ENCODE measurements around the gene KLHL25. TPM values are rescaled to one million over a fixed set of nuclear protein-coding genes. Genes with fewer than 3 reads are reported as not detected.

The KLHL25 gene
- total RNA-seq, 2 experiments from 2014 or later, result 4.3 to 4.4 TPM

GRCh38 chr15:85759376-85759775 is 35.3 kb downstream of the KLHL25 start:
- ChIA-PET POLR2A (no interaction called here), CTCF (interaction anchor here (0.8 kb wide), 1 partner anchor 81 kb away, joined by 3 read pairs; no protein-coding TSS in a partner anchor)
- Mint-ChIP-seq H3K9me3 (no peaks in the 10 kb centered on the region), H3K27ac (no peak overlapping the region), H3K4me1 (no peaks in the 10 kb centered on the region), H3K4me3 (no peak overlapping the region), H3K36me3 (ENCODE audit: low read depth) (no peaks in the 10 kb centered on the region), H3K27me3 (no peaks in the 10 kb centered on the region)
- no peak for DNase-seq

DNA sequence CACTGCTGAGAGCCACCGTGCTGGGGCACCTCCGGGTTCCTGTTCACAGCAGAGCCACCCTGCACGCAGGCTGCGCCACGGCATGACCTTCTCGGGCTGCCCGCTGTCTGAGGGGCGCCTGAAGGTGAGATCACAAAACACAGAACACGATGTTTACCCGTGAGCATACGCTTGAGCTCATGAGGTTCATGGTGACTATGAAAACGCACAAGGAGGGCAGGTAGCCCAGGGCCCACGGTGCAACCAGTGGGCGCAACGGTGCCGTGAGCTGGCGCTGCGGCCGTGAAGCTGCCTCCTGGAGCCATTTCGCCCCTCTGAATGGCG is 36.1 kb downstream of the KLHL25 start:
- ChIA-PET CTCF (no interaction called here), POLR2A (no interaction called here)
- Mint-ChIP-seq H3K4me3 (no peak overlapping the region), H3K36me3 (ENCODE audit: low read depth) (no peaks in the 10 kb centered on the region), H3K27ac (no peak overlapping the region), H3K27me3 (no peaks in the 10 kb centered on the region), H3K4me1 (no peaks in the 10 kb centered on the region), H3K9me3 (no peaks in the 10 kb centered on the region)
- DNase-seq, result no peak

GRCh38 chr15:85757939-85758654 is 36.6 kb downstream of the KLHL25 start:
- Mint-ChIP-seq H3K9me3 (no peaks in the 10 kb centered on the region), H3K4me1 (no peaks in the 10 kb centered on the region), H3K4me3 (no peak overlapping the region), H3K27me3 (no peaks in the 10 kb centered on the region), H3K27ac (no peak overlapping the region), H3K36me3 (ENCODE audit: low read depth) (no peaks in the 10 kb centered on the region)
- POLR2A ChIA-PET, result no interaction called here
- no peak for DNase-seq
- CTCF ChIA-PET, result no interaction called here

DNA sequence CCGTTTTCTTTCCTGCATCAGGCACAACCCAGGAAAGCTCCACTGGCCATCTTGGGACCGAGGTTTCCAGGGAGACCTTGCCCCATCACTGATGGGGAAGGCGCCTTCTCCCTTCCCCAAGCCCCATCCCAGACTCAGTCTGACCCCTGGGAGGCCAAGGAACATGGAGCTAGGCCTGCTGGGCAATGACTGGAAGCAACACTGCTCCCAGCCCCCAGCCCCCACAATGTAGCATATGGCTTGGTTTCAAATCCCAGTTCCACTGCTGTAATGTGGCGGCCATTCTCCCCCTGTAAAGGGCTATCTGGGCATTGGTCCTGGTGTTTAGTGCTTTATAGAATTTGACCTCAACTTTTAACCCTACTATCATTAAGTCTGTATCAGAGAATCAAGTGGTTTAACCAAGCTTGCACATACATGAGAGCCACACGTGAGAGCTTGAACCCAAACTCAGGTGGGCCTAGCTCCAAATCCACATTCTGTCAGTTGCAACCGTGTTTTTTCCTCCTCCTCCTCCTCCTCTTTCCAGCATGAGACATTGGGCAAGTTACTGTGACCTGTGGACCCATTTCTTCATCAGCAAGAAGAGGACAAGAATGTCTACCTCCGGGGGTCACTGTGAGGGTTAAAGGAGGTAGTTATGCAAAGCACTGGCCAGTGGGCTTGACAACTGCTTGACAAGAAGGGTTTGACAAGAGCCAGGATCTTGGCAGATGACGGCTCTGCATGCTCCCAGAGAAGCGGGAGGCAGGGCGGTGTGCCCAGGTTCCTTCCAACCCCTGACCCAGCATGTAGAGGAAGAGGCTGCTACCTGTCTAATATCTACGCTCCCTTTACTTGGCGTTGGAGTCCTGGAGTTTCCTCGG is 37.4 kb downstream of the KLHL25 start:
- no peak overlapping the region for H3K27ac Mint-ChIP-seq
- CTCF ChIA-PET, result no interaction called here
- POLR2A ChIA-PET, result no interaction called here

DNA sequence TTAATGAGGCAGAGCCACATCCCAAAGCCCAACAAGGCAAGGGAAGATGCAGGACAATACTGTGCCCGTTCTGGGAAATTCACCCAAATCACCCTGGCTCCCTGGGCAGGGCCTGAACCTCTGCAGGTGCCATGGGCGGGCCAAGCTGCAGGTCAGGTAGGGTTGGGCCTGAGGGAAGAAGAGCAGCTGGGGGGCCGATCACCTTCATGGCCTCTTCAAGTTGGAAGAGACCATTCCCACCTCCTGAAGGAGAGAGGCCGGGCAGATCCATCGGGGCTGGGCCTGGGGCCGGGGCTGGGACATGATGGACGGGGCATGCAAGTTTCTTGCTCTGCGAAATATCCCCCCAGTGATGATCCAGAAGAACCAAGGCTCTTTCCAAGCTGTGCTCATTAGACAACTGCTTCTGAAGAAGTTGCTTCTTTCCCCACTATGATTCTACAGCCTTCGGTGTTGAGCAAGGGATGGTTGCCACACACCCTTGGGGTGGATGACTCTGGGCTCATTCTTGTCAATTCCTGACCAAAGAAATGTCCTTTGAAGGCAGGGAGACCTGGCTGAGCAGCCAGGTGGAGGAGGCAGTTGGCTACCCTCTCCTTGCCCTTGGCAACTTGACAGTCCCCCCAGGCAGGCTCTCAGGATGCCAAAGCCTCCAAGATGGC is 38.2 kb downstream of the KLHL25 start:
- CTCF ChIA-PET, result no interaction called here
- H3K4me3 Mint-ChIP-seq, result no peak overlapping the region
- H3K4me1 Mint-ChIP-seq, result peaks cover 2% of the 10 kb centered on the region
- no peak overlapping the region for H3K27ac Mint-ChIP-seq
- no peaks in the 10 kb centered on the region for H3K36me3 Mint-ChIP-seq (ENCODE audit: low read depth)
- DNase-seq, result no peak
- no peaks in the 10 kb centered on the region for H3K9me3 Mint-ChIP-seq
- no peaks in the 10 kb centered on the region for H3K27me3 Mint-ChIP-seq
- POLR2A ChIA-PET, result no interaction called here

More for the DNA sequence above, 37.4 kb downstream of the KLHL25 start:
- no peaks in the 10 kb centered on the region for H3K36me3 Mint-ChIP-seq (ENCODE audit: low read depth)
- DNase-seq, result no peak
- peaks cover 2% of the 10 kb centered on the region for H3K4me1 Mint-ChIP-seq
- H3K4me3 Mint-ChIP-seq, result no peak overlapping the region
- no peaks in the 10 kb centered on the region for H3K27me3 Mint-ChIP-seq
- no peaks in the 10 kb centered on the region for H3K9me3 Mint-ChIP-seq

GRCh38 chr15:85755942-85756341 is 38.8 kb downstream of the KLHL25 start:
- peaks cover 2% of the 10 kb centered on the region for H3K4me1 Mint-ChIP-seq
- POLR2A ChIA-PET, result no interaction called here
- no peak overlapping the region for H3K27ac Mint-ChIP-seq
- CTCF ChIA-PET, result no interaction called here
- no peaks in the 10 kb centered on the region for H3K36me3 Mint-ChIP-seq (ENCODE audit: low read depth)
- H3K27me3 Mint-ChIP-seq, result no peaks in the 10 kb centered on the region
- no peak overlapping the region for H3K4me3 Mint-ChIP-seq
- DNase-seq, result no peak
- no peaks in the 10 kb centered on the region for H3K9me3 Mint-ChIP-seq

- no peaks in the 10 kb centered on the region for H3K27me3 Mint-ChIP-seq
- no peaks in the 10 kb centered on the region for H3K9me3 Mint-ChIP-seq
- no peak overlapping the region for H3K4me3 Mint-ChIP-seq
- ChIA-PET POLR2A (interaction anchor here (2.0 kb wide), 1 partner anchor 38 kb away, joined by 5 read pairs; the partner anchor contains the start of gene KLHL25), CTCF (interaction anchor here (0.5 kb wide), 1 partner anchor 99 kb away, joined by 3 read pairs; no protein-coding TSS in a partner anchor)
- no peak for DNase-seq
- peaks cover 2% of the 10 kb centered on the region for H3K4me1 Mint-ChIP-seq
- H3K36me3 Mint-ChIP-seq (ENCODE audit: low read depth), result peaks cover under 1% of the 10 kb centered on the region
- no peak overlapping the region for H3K27ac Mint-ChIP-seq
Observed at GRCh38 chr15:85755471-85755870, 39.3 kb downstream of the KLHL25 start.

- H3K4me1 Mint-ChIP-seq, result peaks cover 2% of the 10 kb centered on the region
- H3K27ac Mint-ChIP-seq, result no peak overlapping the region
- peaks cover 2% of the 10 kb centered on the region for H3K36me3 Mint-ChIP-seq (ENCODE audit: low read depth)
- no peaks in the 10 kb centered on the region for H3K27me3 Mint-ChIP-seq
- H3K4me3 Mint-ChIP-seq, result no peak overlapping the region
- no peaks in the 10 kb centered on the region for H3K9me3 Mint-ChIP-seq
- CTCF ChIA-PET, result no interaction called here
- POLR2A ChIA-PET, result interaction anchor here (2.0 kb wide), 1 partner anchor 39 kb away, joined by 5 read pairs; the partner anchor contains the start of gene KLHL25
- no peak for DNase-seq
Observed at GRCh38 chr15:85754989-85755388, 39.7 kb downstream of the KLHL25 start.

DNA sequence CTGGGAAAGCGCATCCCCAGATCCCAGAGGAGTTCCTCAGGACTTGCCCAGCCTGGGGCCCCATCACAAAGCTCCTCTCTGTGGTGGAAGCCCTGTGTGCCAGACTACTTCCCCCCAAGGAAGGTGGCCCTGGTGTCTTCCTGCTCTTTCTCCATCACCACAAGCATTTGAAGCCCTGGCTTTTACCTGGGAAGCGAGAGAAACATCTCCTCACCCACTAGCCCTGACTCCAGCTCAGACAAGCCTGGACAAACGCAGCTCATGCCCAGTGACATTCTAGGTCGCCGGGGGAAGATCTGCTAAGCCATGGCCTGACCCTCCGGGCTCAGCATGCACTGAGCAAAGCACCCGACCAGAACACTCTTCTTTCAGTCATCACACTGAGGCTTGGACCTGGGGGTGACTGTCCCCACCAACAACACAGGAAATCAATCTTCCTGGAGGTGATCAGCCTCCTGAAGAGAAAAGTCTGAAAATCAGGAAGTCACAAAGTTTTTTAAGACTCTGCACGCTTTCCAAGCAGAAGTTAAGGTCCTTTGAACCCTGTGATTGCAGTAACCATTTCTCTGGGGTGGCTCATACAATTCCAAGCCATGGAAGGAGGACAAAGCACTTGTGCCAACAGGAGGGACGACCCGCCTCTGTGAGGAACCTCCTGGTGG is 40.8 kb downstream of the KLHL25 start:
- ChIA-PET CTCF (interaction anchor here (0.6 kb wide), 1 partner anchor 41 kb away, joined by 3 read pairs; no protein-coding TSS in a partner anchor), POLR2A (interaction anchor here (2.0 kb wide), 1 partner anchor 40 kb away, joined by 5 read pairs; the partner anchor contains the start of gene KLHL25)
- Mint-ChIP-seq H3K4me3 (no peak overlapping the region), H3K27ac (no peak overlapping the region), H3K36me3 (ENCODE audit: low read depth) (peaks cover 8% of the 10 kb centered on the region), H3K9me3 (no peaks in the 10 kb centered on the region), H3K27me3 (no peaks in the 10 kb centered on the region), H3K4me1 (peaks cover 2% of the 10 kb centered on the region)
- no peak for DNase-seq

DNA sequence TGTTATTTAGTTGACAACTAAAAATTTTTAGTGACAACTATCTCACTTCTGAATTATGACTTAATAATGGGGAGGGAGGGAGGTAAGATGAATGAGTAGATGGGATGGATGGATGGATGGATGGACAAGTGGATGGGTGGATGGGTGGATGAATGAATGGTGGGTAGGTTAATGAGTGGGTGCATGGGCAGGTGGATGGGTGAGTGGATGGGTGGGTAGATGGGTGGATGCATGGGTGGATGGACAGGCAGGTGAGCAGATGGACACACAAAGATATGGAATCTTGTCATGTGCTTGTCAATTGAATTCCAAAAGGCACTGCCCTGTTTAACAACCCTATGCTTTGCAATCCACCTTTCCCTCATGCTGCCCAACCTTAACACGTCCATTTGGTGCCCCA is 41.5 kb downstream of the KLHL25 start:
- POLR2A ChIA-PET, result no interaction called here
- H3K9me3 Mint-ChIP-seq, result no peaks in the 10 kb centered on the region
- H3K27me3 Mint-ChIP-seq, result no peaks in the 10 kb centered on the region
- CTCF ChIA-PET, result no interaction called here
- H3K4me1 Mint-ChIP-seq, result peaks cover 2% of the 10 kb centered on the region
- no peak overlapping the region for H3K27ac Mint-ChIP-seq
- peaks cover 8% of the 10 kb centered on the region for H3K36me3 Mint-ChIP-seq (ENCODE audit: low read depth)
- no peak for DNase-seq
- H3K4me3 Mint-ChIP-seq, result no peak overlapping the region

- peaks cover 2% of the 10 kb centered on the region for H3K4me1 Mint-ChIP-seq
- no peaks in the 10 kb centered on the region for H3K27me3 Mint-ChIP-seq
- ChIA-PET POLR2A (no interaction called here), CTCF (interaction anchor here (1.0 kb wide), 1 partner anchor 14 kb away, joined by 3 read pairs; no protein-coding TSS in a partner anchor)
- H3K27ac Mint-ChIP-seq, result no peak overlapping the region
- no peak for DNase-seq
- H3K4me3 Mint-ChIP-seq, result no peak overlapping the region
- H3K9me3 Mint-ChIP-seq, result no peaks in the 10 kb centered on the region
- peaks cover 8% of the 10 kb centered on the region for H3K36me3 Mint-ChIP-seq (ENCODE audit: low read depth)
Observed at GRCh38 chr15:85752491-85752961, 42.2 kb downstream of the KLHL25 start.

DNA sequence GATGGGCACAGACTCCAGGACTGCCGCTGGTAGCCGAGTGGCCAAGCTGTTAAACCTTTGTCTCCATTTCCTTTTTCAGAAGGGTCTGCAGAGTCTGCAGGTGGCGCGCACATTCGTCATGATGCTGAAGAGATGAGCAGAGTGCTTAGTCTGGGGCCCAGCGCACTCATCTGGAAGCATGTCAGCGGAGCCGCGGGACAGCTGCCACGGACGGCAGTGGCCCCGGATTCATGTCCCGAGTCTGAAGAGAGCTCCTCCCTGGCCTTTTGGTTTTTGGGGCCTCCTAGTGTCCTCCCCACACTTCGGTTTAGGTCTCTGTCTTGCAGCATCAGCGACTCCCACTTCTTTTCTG is 42.6 kb downstream of the KLHL25 start:
- Mint-ChIP-seq H3K4me3 (no peak overlapping the region), H3K9me3 (no peaks in the 10 kb centered on the region), H3K4me1 (peaks cover 2% of the 10 kb centered on the region), H3K27me3 (no peaks in the 10 kb centered on the region), H3K27ac (no peak overlapping the region), H3K36me3 (ENCODE audit: low read depth) (peaks cover 12% of the 10 kb centered on the region)
- DNase-seq, result no peak
- CTCF ChIA-PET, result interaction anchor here (1.0 kb wide), 1 partner anchor 14 kb away, joined by 3 read pairs; no protein-coding TSS in a partner anchor
- POLR2A ChIA-PET, result interaction anchor here (0.6 kb wide), 1 partner anchor 17 kb away, joined by 3 read pairs; no protein-coding TSS in a partner anchor
